IPS-18a (cell line): ENCODE results near the gene PCDHA1.
"Not testable (repeated sequence)": the region's sequence is repeated elsewhere in the genome, so short reads cannot be mapped to it uniquely, and the experiment has no call there.

Experiments
- H3K27ac ChIP-seq: one replicate; pipeline ENCODE4 v1.5.1; 2013; ENCODE audit warnings: low read length
- H3K27me3 ChIP-seq: one replicate; pipeline ENCODE4 v1.6.1; 2013; ENCODE audit warnings: mild to moderate bottlenecking, low read length; ENCODE audit not compliant: control insufficient read depth, insufficient read depth
- H3K36me3 ChIP-seq: one replicate; pipeline ENCODE4 v1.6.1; 2013; ENCODE audit warnings: low read depth, low read length; ENCODE audit not compliant: control insufficient read depth
- H3K4me1 ChIP-seq: one replicate; pipeline ENCODE4 v1.6.1; 2013; ENCODE audit warnings: low read depth, low read length; ENCODE audit not compliant: control insufficient read depth
- H3K4me3 ChIP-seq: one replicate; pipeline ENCODE4 v1.5.1; 2013; ENCODE audit warnings: low read length
- H3K9ac ChIP-seq: one replicate; pipeline ENCODE4 v1.6.1; 2013; ENCODE audit warnings: mild to moderate bottlenecking, low read length, moderate library complexity
- H3K9me3 ChIP-seq: one replicate; pipeline ENCODE4 v1.6.1; 2013; ENCODE audit warnings: low read depth, low read length; ENCODE audit not compliant: control insufficient read depth

PCDHA1 gene

DNA sequence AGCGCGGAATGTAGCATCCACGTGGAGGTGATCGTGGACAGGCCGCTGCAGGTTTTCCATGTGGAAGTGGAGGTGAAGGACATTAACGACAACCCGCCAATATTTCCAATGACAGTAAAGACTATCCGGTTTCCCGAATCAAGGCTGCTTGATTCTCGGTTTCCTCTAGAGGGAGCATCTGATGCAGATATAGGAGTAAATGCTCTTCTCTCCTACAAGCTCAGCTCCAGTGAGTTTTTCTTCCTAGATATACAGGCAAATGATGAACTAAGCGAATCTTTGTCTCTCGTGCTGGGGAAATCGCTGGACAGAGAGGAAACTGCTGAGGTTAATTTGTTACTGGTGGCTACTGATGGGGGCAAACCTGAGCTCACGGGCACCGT lies 9.3 kb downstream of the PCDHA1 start:
- no peak overlapping the region for H3K9ac ChIP-seq
- H3K36me3 ChIP-seq, result no peaks in the 10 kb centered on the region
- peaks cover 23% of the 10 kb centered on the region for H3K9me3 ChIP-seq
- H3K4me3 ChIP-seq, result no peak overlapping the region
- no peak overlapping the region for H3K27ac ChIP-seq
- H3K4me1 ChIP-seq, result no peaks in the 10 kb centered on the region
- no peaks in the 10 kb centered on the region for H3K27me3 ChIP-seq

DNA sequence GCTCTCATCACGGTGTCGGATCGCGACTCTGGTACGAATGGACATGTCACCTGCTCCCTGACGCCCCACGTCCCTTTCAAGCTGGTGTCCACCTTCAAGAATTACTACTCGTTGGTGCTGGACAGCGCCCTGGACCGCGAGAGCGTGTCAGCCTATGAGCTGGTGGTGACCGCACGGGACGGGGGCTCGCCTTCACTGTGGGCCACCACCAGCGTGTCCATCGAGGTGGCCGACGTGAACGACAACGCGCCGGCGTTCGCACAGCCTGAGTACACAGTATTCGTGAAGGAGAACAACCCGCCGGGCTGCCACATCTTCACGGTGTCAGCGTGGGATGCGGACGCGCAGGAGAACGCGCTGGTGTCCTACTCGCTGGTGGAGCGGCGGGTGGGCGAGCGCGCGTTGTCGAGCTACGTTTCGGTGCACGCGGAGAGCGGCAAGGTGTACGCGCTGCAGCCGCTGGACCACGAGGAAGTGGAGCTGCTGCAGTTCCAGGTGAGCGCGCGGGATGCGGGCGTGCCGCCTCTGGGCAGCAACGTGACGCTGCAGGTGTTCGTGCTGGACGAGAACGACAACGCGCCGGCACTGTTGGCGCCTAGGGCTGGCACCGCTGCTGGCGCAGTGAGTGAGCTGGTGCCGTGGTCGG lies 10.3 kb downstream of the PCDHA1 start:
- not testable (repeated sequence) for H3K9ac ChIP-seq, H3K27me3 ChIP-seq, H3K4me3 ChIP-seq, H3K4me1 ChIP-seq, H3K36me3 ChIP-seq, H3K27ac ChIP-seq
- H3K9me3 ChIP-seq, result peaks cover 28% of the 10 kb centered on the region

DNA sequence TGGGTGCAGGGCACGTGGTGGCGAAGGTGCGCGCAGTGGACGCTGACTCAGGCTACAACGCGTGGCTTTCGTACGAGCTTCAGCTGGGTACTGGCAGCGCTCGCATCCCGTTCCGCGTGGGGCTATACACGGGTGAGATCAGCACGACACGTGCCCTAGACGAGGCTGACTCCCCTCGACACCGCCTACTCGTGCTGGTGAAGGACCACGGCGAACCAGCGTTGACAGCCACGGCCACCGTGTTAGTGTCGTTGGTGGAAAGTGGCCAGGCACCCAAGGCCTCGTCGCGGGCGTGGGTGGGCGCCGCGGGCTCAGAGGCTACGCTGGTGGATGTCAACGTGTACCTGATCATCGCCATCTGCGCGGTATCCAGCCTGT lies 10.8 kb downstream of the PCDHA1 start:
- Histone ChIP-seq H3K36me3 (no peaks in the 10 kb centered on the region), H3K9ac (no peak overlapping the region), H3K27me3 (no peaks in the 10 kb centered on the region), H3K4me3 (no peak overlapping the region), H3K9me3 (peaks cover 28% of the 10 kb centered on the region), H3K4me1 (no peaks in the 10 kb centered on the region), H3K27ac (no peak overlapping the region)

DNA sequence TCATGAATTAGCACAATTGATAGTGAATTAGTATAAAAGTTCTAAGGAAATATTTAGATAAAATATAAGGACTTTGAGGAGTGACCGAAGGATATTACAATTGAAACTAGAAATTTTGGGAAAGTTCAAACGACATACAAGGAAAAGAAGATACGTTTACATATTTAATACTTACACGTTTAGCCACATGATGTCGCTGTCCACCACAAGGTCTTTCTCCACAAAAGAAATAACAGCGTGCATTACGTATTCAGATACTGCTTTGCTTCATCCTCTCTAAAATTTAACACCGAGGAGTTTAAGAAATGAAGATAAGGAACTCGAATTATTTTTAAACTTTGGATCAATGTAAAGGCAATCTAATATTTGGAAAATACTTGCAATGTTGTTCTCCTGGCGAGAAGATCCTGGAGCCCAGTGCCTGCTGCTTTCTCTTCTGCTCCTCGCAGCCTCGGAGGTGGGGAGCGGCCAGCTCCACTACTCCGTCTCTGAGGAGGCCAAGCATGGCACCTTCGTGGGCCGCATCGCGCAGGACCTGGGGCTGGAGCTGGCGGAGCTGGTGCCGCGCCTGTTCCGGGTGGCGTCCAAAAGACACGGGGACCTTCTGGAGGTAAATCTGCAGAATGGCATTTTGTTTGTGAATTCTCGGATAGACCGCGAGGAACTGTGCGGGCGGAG lies 15.0 kb downstream of the PCDHA1 start, which contains the start of gene PCDHA3:
Gene PCDHA3, plus strand, starts transcription at position 242 of the 678 bp plus-strand sequence.
- Histone ChIP-seq H3K4me3 (no peak within 1 kb of the TSS), H3K36me3 (no peaks in the 10 kb centered on the region), H3K27ac (no peak within 1 kb of the TSS), H3K4me1 (peaks cover under 1% of the 10 kb centered on the region), H3K9me3 (peaks cover 13% of the 10 kb centered on the region), H3K9ac (no peak within 1 kb of the TSS), H3K27me3 (no peaks in the 10 kb centered on the region)

DNA sequence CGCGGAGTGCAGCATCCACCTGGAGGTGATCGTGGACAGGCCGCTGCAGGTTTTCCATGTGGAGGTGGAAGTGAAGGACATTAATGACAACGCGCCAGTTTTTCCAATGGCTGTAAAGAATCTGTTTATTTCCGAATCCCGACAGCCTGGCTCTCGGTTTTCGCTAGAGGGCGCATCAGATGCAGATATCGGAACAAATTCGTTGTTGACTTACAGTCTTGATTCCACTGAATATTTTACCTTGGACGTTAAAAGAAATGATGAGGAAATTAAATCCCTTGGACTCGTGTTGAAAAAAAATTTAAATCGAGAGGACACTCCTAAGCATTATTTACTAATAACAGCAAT lies 15.5 kb downstream of the PCDHA1 start:
- Histone ChIP-seq H3K9me3 (peaks cover 13% of the 10 kb centered on the region), H3K4me3 (no peak overlapping the region), H3K9ac (no peak overlapping the region), H3K4me1 (peaks cover 5% of the 10 kb centered on the region), H3K36me3 (no peaks in the 10 kb centered on the region), H3K27me3 (no peaks in the 10 kb centered on the region), H3K27ac (no peak overlapping the region)

DNA sequence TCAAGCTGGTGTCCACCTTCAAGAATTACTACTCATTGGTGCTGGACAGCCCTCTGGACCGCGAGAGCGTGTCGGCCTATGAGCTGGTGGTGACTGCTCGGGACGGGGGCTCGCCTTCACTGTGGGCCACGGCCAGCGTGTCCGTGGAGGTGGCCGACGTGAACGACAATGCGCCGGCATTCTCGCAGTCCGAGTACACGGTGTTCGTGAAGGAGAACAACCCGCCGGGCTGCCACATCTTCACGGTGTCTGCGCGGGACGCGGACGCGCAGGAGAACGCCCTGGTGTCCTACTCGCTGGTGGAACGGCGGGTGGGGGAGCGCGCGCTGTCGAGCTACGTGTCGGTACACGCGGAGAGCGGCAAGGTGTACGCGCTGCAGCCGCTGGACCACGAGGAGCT lies 16.4 kb downstream of the PCDHA1 start:
- H3K4me1 ChIP-seq, H3K9ac ChIP-seq, H3K4me3 ChIP-seq, H3K27me3 ChIP-seq, H3K27ac ChIP-seq, H3K36me3 ChIP-seq, H3K9me3 ChIP-seq: not testable (repeated sequence)

DNA sequence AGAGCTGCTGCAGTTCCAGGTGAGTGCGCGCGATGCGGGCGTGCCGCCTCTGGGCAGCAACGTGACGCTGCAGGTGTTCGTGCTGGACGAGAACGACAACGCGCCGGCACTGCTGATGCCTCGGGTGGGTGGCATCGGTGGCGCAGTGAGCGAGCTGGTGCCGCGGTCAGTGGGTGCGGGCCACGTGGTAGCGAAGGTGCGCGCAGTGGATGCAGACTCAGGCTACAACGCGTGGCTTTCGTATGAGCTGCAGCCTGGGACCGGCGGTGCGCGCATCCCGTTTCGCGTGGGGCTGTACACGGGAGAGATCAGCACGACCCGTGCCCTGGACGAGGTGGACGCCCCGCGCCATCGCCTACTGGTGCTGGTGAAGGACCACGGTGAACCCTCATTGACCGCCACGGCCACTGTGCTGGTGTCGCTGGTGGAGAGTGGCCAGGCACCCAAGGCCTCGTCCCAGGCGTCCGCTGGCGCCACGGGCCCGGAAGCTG lies 16.9 kb downstream of the PCDHA1 start:
- peaks cover 10% of the 10 kb centered on the region for H3K9me3 ChIP-seq
- H3K4me1 ChIP-seq, result peaks cover 7% of the 10 kb centered on the region
- no peak overlapping the region for H3K27ac ChIP-seq
- H3K4me3 ChIP-seq, result no peak overlapping the region
- H3K27me3 ChIP-seq, result no peaks in the 10 kb centered on the region
- H3K9ac ChIP-seq, result no peak overlapping the region
- no peaks in the 10 kb centered on the region for H3K36me3 ChIP-seq

DNA sequence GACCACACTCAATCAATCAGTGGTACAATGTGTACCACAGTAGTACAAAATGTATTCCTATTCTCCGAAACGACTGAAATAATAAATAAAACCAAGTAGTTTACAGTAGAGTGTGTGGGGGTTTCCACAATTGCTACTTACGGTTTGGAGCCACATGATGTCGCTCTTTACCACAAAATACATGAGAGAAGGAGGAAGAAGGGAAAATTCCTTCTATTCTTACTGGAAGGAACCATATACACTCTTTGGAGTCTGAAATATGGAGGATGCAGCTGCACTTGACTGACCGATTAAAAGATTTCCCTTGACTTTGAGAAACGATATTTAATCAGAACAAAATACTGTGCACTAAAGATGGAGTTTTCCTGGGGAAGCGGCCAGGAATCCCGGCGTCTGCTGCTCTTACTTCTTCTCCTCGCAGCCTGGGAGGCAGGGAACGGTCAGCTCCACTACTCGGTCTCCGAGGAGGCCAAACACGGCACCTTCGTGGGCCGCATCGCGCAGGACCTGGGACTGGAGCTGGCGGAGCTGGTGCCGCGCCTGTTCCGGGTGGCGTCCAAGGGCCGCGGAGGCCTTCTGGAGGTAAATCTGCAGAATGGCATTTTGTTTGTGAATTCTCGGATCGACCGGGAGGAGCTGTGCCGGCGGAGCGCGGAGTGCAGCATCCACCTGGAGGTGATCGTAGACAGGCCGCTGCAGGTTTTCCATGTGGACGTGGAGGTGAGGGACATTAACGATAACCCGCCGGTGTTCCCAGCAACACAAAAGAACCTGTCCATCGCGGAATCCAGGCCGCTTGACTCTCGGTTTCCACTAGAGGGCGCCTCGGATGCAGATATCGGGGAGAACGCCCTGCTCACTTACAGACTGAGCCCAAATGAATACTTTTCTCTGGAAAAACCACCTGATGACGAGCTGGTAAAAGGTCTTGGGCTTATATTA lies 21.2 kb downstream of the PCDHA1 start, which contains the start of gene PCDHA4:
Gene PCDHA4, plus strand, starts transcription at position 235 of the 942 bp plus-strand sequence.
- Histone ChIP-seq H3K4me3 (peak within 1 kb of the TSS; percentile 95), H3K27ac (peak within 1 kb of the TSS; percentile 46), H3K36me3 (no peaks in the 10 kb centered on the region), H3K9ac (peak within 1 kb of the TSS; percentile 92), H3K4me1 (peaks cover 7% of the 10 kb centered on the region), H3K9me3 (peaks cover under 1% of the 10 kb centered on the region), H3K27me3 (no peaks in the 10 kb centered on the region)

DNA sequence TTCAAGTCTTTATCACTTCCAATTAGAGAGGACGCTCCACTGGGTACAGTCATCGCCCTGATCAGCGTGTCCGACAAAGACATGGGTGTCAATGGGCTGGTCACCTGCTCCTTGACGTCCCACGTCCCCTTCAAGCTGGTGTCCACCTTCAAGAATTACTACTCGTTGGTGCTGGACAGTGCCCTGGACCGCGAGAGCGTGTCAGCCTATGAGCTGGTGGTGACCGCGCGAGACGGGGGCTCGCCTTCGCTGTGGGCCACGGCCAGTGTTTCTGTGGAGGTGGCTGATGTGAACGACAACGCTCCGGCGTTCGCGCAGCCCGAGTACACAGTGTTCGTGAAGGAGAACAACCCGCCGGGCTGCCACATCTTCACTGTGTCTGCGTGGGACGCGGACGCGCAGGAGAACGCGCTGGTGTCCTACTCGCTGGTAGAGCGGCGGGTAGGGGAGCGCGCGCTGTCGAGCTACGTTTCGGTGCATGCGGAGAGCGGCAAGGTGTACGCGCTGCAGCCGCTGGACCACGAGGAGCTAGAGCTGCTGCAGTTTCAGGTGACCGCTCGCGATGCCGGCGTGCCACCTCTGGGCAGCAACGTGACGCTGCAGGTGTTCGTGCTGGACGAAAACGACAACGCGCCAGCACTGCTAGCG lies 22.4 kb downstream of the PCDHA1 start:
- not testable (repeated sequence) for H3K27me3 ChIP-seq, H3K9ac ChIP-seq, H3K36me3 ChIP-seq, H3K4me1 ChIP-seq, H3K9me3 ChIP-seq, H3K27ac ChIP-seq
- peak overlapping the region; percentile 95 for H3K4me3 ChIP-seq

DNA sequence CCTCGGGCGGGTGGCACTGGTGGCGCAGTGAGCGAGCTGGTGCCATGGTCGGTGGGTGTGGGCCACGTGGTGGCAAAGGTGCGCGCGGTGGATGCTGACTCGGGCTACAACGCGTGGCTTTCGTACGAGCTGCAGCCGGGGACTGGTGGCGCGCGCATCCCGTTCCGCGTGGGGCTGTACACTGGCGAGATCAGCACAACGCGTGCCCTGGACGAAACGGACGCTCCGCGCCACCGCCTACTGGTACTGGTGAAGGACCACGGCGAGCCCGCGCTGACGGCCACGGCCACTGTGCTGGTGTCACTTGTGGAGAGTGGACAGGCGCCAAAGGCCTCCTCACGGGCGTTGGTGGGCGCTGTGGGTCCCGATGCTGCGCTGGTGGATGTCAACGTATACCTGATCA lies 22.9 kb downstream of the PCDHA1 start:
- Histone ChIP-seq H3K27me3 (no peaks in the 10 kb centered on the region), H3K9me3 (no peaks in the 10 kb centered on the region), H3K9ac (no peak overlapping the region), H3K4me1 (peaks cover 7% of the 10 kb centered on the region), H3K4me3 (no peak overlapping the region), H3K27ac (no peak overlapping the region), H3K36me3 (no peaks in the 10 kb centered on the region)
